GM21526 (cell line): ENCODE data around the gene TUBB1.
A peak's percentile ranks its signal among the peaks of the same experiment; 100 is the strongest.
"Not testable (repeated sequence)": the region's sequence is repeated elsewhere in the genome, so short reads cannot be mapped to it uniquely, and the experiment has no call there.

Experiments
- ATAC-seq: cut with Tn5 transposase; IDR thresholded peaks from one replicate; pipeline ENCODE4 v1.9.1; 2021; ENCODE audit warnings: moderate library complexity; ENCODE audit not compliant: unreplicated experiment, low FRiP score

The TUBB1 gene

DNA sequence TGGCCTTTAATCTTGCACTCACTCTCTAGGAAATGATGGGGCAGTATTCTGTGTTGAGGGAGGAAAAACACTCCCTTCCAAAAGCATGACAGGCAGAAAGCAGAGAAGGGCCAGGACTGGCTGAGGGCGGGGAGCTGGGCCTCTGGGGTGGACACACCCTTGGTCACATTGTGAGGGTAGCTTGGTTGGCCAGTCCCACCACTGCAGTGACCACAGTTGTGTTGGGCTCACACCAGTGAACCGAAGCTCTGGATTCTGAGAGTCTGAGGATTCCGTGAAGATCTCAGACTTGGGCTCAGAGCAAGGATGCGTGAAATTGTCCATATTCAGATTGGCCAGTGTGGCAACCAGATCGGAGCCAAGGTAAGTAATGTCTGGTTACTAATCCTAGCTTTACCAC is at the start of gene TUBB1:
TUBB1 (plus strand) TSS at position 213 of the 400 bp plus-strand sequence; CDS start at position 307, 94 bp downstream.
- ATAC-seq = no peak

GRCh38 chr20:58969439-58969838 is 49.8 kb upstream of the TUBB1 start:
- ATAC-seq = no peak

- ATAC-seq = no peak
These were observed 49.1 kb upstream of the TUBB1 start for GRCh38 chr20:58970146-58970545.

- no peak for ATAC-seq
These were observed 47.8 kb upstream of the TUBB1 start for GRCh38 chr20:58971429-58971828.

- no peak for ATAC-seq
These were observed 46.0 kb upstream of the TUBB1 start for GRCh38 chr20:58973179-58973578.

GRCh38 chr20:58973866-58974265 is 45.4 kb upstream of the TUBB1 start:
- ATAC-seq = no peak

GRCh38 chr20:58975353-58975752 is 43.9 kb upstream of the TUBB1 start:
- no peak for ATAC-seq

DNA sequence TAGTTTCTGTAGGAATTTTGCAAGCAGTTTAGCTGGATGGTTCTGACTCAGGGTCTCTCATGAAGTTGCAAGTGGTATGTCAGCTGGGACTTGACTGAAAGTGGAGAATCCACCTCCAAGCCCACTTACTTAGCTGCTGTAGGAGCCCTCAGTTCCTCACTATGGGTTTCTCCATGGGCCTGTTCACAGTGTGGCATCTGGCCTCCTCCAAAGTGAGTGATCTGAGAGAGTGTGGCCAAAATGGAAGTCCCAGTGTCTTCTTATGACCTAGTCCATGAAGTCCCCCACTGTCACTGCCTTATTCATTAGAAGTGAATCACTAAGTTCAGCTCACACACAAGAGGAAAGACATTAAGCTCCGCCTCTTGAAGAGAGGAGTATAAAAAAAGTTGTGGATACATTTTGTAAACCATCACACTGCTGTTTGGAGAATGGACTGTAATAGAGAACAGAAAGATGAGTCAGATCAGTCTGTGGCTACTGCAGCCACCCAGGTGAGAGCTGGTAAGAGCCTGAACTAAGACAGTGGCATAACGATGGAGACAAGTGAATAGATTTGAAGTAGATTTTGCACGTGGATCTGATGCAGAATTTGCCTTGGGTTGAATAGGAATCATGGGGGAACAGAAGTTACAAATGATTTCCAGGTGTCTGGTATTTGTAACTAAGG is 43.0 kb upstream of the TUBB1 start:
- peak; percentile 41 for ATAC-seq

DNA sequence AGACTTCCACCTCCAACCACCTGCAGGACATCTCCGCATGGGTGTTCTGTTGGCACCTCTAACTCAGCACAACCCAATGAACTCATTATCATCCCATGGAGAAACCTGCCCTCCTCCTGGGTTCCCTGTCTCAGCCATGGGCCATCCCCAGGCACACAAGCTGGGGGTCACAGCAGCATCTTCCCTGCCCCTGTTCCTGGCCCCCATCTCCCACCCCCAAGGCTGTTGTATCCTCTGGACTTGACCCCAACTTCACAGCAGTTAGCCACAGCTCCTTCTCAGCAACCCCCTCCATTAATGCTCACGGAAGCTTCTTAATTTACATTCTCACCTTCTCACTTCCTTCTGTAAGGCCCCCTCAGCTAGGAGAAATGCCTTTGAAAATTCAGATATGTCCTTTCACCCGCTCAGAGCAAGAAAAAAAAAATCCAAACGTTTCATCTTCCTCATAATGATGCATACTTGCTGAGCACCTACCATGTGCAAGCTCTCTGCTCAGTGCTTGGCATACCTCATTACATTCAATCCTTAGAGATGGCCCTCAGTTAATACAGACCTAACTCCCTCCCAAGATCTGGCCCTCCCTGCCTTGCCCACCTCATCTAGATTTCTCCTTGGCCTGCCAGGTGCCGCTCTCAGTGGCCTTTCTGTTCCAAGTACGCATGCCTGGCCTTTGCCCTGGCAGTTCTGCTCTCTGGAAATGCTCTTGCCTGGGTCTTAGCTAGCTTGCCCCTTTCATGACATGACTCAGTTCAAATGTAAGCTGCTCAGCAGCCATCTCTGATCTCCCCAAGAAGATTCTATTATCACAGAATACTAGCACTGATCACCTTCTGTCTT is 40.7 kb upstream of the TUBB1 start:
- no peak for ATAC-seq

- ATAC-seq = peak; percentile 53
These were observed 38.3 kb upstream of the TUBB1 start, which contains the start of gene NELFCD for GRCh38 chr20:58980711-58981627. TSS of gene NELFCD (plus strand) at chr20:58981256. CDS start at chr20:58981310, 54 bp downstream.

DNA sequence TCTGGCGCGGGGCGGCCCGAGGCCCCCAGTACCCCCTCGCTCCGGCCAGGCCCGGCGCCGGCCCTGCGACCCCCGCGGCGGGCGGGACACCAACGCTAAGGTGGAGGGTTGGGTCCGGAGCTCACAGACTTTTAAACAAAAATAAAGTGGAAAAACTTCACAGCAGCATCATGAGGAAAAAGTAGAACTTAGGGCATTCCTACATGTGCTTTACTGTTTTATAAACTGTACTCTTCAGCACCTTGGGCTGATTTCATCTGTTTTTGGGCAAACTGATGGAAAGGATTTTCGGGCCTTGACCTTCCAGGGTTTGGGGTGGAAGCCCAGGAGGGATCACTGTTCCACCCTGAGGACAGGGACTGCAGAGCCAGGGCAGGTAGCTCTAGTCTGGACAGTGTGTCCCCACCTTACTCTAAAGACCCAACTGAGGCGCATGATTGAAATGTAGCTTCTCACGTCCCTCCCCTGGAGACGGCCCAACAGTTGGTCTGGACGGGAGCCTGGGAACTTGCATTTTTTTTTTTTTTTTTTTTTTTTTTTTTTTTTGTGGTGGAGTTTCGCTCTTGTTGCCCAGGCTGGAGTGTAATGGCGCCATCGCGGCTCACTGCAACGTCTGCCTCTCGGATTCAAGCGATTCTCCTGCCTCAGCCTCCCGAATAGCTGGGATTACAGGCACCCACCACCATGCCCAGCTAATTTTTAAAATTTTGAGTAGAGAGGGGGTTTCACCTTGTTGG is 37.4 kb upstream of the TUBB1 start:
- no peak for ATAC-seq

GRCh38 chr20:58982406-58983114 is 36.7 kb upstream of the TUBB1 start:
- no peak for ATAC-seq

- not testable (repeated sequence) for ATAC-seq
These were observed 36.1 kb upstream of the TUBB1 start for GRCh38 chr20:58983115-58983468.

DNA sequence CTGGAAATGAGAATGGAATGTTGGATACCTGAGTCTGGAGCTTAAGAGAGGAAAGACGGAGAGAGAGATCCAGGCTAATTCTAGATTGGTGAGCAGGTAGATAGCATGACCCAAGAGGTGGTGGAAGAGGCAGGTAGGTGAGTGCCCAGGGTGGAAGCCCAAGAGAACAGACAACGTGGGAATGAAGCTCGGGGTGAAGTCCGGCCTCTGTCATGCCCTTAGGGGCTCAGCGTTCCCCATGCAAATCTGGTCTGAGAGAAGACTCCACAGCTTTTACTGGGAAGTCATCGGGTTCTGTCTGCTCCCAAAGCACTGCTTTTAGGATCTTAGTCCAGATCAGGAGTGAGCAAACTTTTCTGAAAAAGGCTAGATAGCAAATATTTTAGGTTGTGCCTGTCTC is 34.5 kb upstream of the TUBB1 start:
- no peak for ATAC-seq

DNA sequence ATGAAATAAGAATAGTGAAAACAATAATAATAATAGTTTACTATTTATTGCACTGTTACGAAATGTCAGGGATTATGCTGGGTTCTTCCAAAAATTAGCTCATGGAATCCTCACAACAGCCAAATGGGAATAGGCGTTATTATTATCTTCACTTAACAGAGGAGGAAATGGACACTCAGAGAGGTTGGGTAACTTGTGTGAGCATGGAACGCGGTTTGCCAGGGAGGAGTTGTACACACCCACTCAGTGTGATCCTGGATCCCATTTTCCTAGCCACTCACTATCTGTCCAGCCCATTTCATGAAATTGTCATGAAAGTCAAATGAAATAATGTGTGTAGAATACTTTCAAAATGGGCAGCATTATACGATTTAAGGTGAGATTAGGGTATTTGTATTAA is 33.6 kb upstream of the TUBB1 start:
- ATAC-seq = no peak

- ATAC-seq = no peak
These were observed 32.8 kb upstream of the TUBB1 start for GRCh38 chr20:58986286-58986967.

DNA sequence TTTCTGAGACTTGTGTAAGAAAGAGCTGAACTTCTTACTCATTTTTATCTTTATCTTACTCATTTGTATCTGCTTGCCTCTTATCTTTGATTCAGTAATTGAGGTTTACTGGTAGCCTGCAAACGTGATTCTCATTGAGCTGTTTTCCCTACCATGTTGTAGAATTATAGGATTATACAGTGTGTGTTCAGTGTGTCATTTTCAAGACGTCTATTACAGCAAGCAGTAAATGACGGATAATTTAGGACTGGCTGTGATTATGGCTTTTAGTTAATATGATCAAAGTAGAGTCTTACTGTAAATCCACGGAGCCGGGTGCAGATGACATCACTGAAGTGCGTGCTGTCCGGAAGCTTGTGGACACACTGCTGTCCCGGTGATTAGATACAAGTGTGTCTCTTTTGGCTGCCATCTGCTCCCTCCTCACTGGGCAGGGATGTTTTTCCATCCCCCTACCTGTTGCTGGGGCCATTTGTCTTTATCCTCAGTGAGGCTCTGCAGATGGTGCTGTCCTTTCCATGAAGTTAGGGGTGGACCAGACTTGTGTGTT is 32.2 kb upstream of the TUBB1 start:
- no peak for ATAC-seq

DNA sequence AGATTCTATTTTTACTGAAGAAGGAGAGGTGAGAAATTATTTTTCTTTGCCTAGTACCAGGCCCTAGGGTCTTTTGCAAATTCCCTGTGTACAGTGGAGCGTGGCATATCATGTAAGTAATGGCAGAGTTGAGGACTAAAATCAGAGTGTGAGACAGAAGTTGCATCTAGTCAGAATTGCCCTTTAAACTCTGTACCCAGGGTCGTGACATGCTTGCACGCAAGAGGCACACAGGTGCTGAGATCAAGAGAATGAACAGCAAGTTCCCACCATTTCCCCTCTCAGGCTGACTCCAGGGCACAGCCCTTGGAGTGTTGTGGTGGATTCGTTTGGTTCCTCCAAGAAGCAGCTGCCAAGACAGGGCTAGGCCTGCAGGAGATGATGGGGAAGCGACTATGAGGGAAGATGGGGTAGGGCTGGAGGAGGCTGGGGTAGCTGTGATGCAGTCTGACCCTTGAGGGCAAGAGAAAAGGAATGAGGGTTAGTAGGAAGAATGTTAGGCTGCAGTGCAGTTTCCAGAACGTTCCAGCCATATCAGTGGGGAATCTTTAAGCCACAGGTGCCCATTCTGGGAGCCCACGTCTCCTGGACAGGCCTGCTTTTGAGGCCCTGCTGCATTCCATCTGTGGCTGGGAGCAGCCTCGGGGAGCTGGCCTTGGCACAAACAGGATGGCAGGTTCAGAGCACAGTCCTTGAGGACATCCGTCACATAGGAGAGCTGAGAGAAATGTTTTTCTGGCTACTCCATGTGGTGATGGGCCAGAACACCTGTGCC is 31.3 kb upstream of the TUBB1 start:
- no peak for ATAC-seq
